ENCODE data around the gene ADAM19.

- TF ChIP-seq POLR2A (IDR thresholded peaks at IDR 0.05; ENCODE audit: extremely low read depth, insufficient read length) (no peak), CTCF (IDR thresholded peaks at IDR 0.05; ENCODE audit: low read depth, low read length) (no peak), MAX (IDR thresholded peaks at IDR 0.05; ENCODE audit: low read depth, low read length) (no peak)
Measured at GRCh38 chr5:157460921-157461792, 114.4 kb downstream of the ADAM19 start.
